HepG2 (cell line): Measurements from ENCODE around the gene C4BPA. TPM values are rescaled to one million over a fixed set of nuclear protein-coding genes. Genes with fewer than 3 reads are reported as not detected.

Experiments used
- AKAP8 ChIP-seq: sonication (generic); formaldehyde crosslinking; IDR thresholded peaks from 2 replicates; pipeline ENCODE4 v1.5.1; 2020; ENCODE audit warnings: mild to moderate bottlenecking, missing genetic modification reagents
- BORCS8-MEF2B ChIP-seq: sonication (generic); formaldehyde crosslinking; IDR thresholded peaks from 2 replicates; pipeline ENCODE4 v1.8.0; 2022; ENCODE audit warnings: mild to moderate bottlenecking, missing genetic modification reagents
- BRD4 ChIP-seq: sonication (generic); formaldehyde crosslinking; IDR thresholded peaks from 2 replicates; pipeline ENCODE4 v1.4.0; 2020; ENCODE audit warnings: missing genetic modification reagents
- ESRRA ChIP-seq: sonication (generic); formaldehyde crosslinking; IDR thresholded peaks from 2 replicates; pipeline ENCODE4 v1.5.1; 2020; ENCODE audit warnings: mild to moderate bottlenecking, low read depth, missing genetic modification reagents
- ETS1 ChIP-seq: sonication (generic); formaldehyde crosslinking; IDR thresholded peaks from 2 replicates; pipeline ENCODE4 v1.4.0; 2020; ENCODE audit warnings: missing genetic modification reagents
- GRHL1 ChIP-seq: sonication (generic); formaldehyde crosslinking; conservative IDR thresholded peaks from 2 replicates; pipeline ENCODE4 v1.8.0; 2022; ENCODE audit warnings: missing genetic modification reagents
- IRF2 ChIP-seq: IDR thresholded peaks from 2 replicates; pipeline ENCODE4 v1.6.1; 2018; ENCODE audit warnings: missing genetic modification reagents, missing compliant biosample characterization
- KLF12 ChIP-seq: sonication (generic); formaldehyde crosslinking; IDR thresholded peaks from 2 replicates; pipeline ENCODE4 v1.4.0; 2020; ENCODE audit warnings: missing genetic modification reagents, borderline replicate concordance
- KMT2A ChIP-seq: sonication (generic); formaldehyde crosslinking; IDR thresholded peaks from 2 replicates; pipeline ENCODE4 v1.4.0; 2020; ENCODE audit warnings: missing genetic modification reagents
- MAFK ChIP-seq, 2 experiments: IDR thresholded peaks in 1 of 2; conservative IDR thresholded peaks in 1 of 2; 2 replicates each; pipeline ENCODE4 v1.6.1; 2011; ENCODE audit warnings: improper control_type of control experiment in 2 of 2, low read length in 2 of 2
- MEF2D ChIP-seq: sonication (generic); formaldehyde crosslinking; IDR thresholded peaks from 2 replicates; pipeline ENCODE4 v1.5.1; 2020; ENCODE audit warnings: mild to moderate bottlenecking, missing genetic modification reagents
- MYC ChIP-seq: sonication (generic); formaldehyde crosslinking; IDR thresholded peaks from 2 replicates; pipeline ENCODE4 v1.9.0; 2021; ENCODE audit warnings: missing genetic modification reagents, borderline replicate concordance
- NONO ChIP-seq, 2 experiments: fragments of 450-650 bp in 1 of 2; sonication (generic) in 1 of 2; formaldehyde crosslinking in 1 of 2; IDR thresholded peaks in 1 of 2; conservative IDR thresholded peaks in 1 of 2; 2 replicates each; pipeline versions ENCODE4 v1.6.1 to v1.8.0; 2017 to 2022; ENCODE audit warnings: mild to moderate bottlenecking in 1 of 2, missing genetic modification reagents in 1 of 2, moderate library complexity in 1 of 2
- PPARG ChIP-seq: conservative IDR thresholded peaks from 2 replicates; pipeline ENCODE4 v1.6.1; 2016; ENCODE audit warnings: missing biosample characterization, missing genetic modification reagents
- RBM22 ChIP-seq: fragments of 200-400 bp; formaldehyde crosslinking; optimal IDR thresholded peaks from 2 replicates; pipeline ENCODE3; 2017; ENCODE audit warnings: mild to moderate bottlenecking, low read length, moderate library complexity
- STAT5B ChIP-seq: sonication (generic); formaldehyde crosslinking; IDR thresholded peaks from 2 replicates; pipeline ENCODE4 v1.4.0; 2020; ENCODE audit warnings: missing genetic modification reagents
- STAT6 ChIP-seq: sonication (generic); formaldehyde crosslinking; IDR thresholded peaks from 2 replicates; pipeline ENCODE4 v1.4.0; 2020; ENCODE audit warnings: missing genetic modification reagents, mild to moderate bottlenecking, borderline replicate concordance
- TCF7L2 ChIP-seq: IDR thresholded peaks from 2 replicates; pipeline ENCODE4 v1.6.1; 2011; ENCODE audit warnings: mild to moderate bottlenecking, low read depth, low read length, moderate library complexity
- TFDP1 ChIP-seq: IDR thresholded peaks from 2 replicates; pipeline ENCODE4 v1.6.1; 2016; ENCODE audit warnings: missing compliant biosample characterization, missing genetic modification reagents, borderline replicate concordance
- ZBTB20 ChIP-seq: sonication (generic); formaldehyde crosslinking; IDR thresholded peaks from 2 replicates; pipeline ENCODE4 v1.8.1; 2023; ENCODE audit warnings: missing genetic modification reagents, low read depth, mild to moderate bottlenecking, borderline replicate concordance
- ZNF446 ChIP-seq: sonication (generic); formaldehyde crosslinking; IDR thresholded peaks from 2 replicates; pipeline ENCODE4 v1.5.0; 2020; ENCODE audit warnings: mild to moderate bottlenecking, missing genetic modification reagents
- ZNF598 ChIP-seq: sonication (generic); formaldehyde crosslinking; IDR thresholded peaks from 2 replicates; pipeline ENCODE4 v1.5.1; 2020; ENCODE audit warnings: mild to moderate bottlenecking, missing genetic modification reagents, borderline replicate concordance
- polyA plus RNA-seq, 8 experiments: library from polyadenylated mRNA; depleted of rRNA in 3 of 8; stranded (reverse) in 7 of 8; unstranded in 1 of 8; fragments of >200 nt; fragmentation: Illumina TruSeq in 4 of 8; extraction: Trizol in 4 of 8; gene quantifications; 2 replicates each; pipeline versions ENCODE4 v1.2.1 to v1.2.3, GENCODE V29; 2011 to 2016; ENCODE audit warnings: low read depth in 4 of 8, missing spikeins in 1 of 8, mixed read lengths in 1 of 8; ENCODE audit not compliant: insufficient read depth in 1 of 8
- total RNA-seq, 5 experiments: library from RNA; depleted of rRNA; stranded (reverse); fragments of >200 nt; fragmentation: Illumina TruSeq; extraction: Trizol; gene quantifications; 2 replicates each; pipeline ENCODE4 v1.2.3, GENCODE V29; 2016; ENCODE audit warnings: low read depth in 1 of 5

C4BPA gene
- total and polyA plus RNA-seq, 2 of the 13 experiments (the other 11 are each of a cell fraction or from before 2014, with no cell fraction given) = 32.1 to 60.1 TPM

GRCh38 chr1:207088701-207089626 lies 15.1 kb upstream of the C4BPA start, which contains the start of gene C4BPB (continued):
- TF ChIP-seq BRD4 (CRISPR knock-in tag) (no peak; the same call in 1 of the 2 replicates), RBM22 (no peak), MAFK (conservative IDR thresholded peaks at IDR 0.05 in 1 of 2, IDR thresholded peaks at IDR 0.05 in 1 of 2; ENCODE audit: low read length in 2 of 2) (0 out of 4 replicates have a peak, but pooled peaks of 1 of the 2 experiments have one; percentile 3), NONO (IDR thresholded peaks at IDR 0.05) (no peak), NONO (CRISPR knock-in tag; conservative IDR thresholded peaks at IDR 0.05) (0 out of 2 replicates have a peak, but pooled peaks have one; percentile 56), ZNF446 (CRISPR knock-in tag) (no peak), KMT2A (CRISPR knock-in tag) (no peak; the same call in 1 of the 2 replicates), ETS1 (CRISPR knock-in tag) (no peak), STAT6 (CRISPR knock-in tag) (no peak), BORCS8-MEF2B (CRISPR knock-in tag) (no peak), GRHL1 (CRISPR knock-in tag) (no peak), MYC (0 out of 2 replicates have a peak, but pooled peaks have one; percentile 50), IRF2 (peak; percentile 82), PPARG (CRISPR knock-in tag) (peak; percentile 82), TCF7L2 (no peak; the same call in 1 of the 2 replicates), MEF2D (CRISPR knock-in tag) (peak; percentile 87), ZBTB20 (peak; percentile 43; the same call in 1 of the 2 replicates), AKAP8 (CRISPR knock-in tag) (no peak), STAT5B (CRISPR knock-in tag) (no peak), ZNF598 (CRISPR knock-in tag) (no peak), ESRRA (CRISPR knock-in tag) (0 out of 2 replicates have a peak, but pooled peaks have one; percentile 57), KLF12 (no peak; the same call in 1 of the 2 replicates), TFDP1 (no peak)
